ENCODE measurements around the gene C14orf93.

C14orf93 gene

GRCh38 chr14:23033251-23033727 is 23.3 kb upstream of the C14orf93 start:
- Histone ChIP-seq H3K36me3 (ENCODE audit: control insufficient read depth, insufficient read depth, low read length) (peaks cover 12% of the 10 kb centered on the region; the same call in 1 of the 2 replicates), H3K27me3 (ENCODE audit: control insufficient read depth, insufficient read depth, low read length) (no peaks in the 10 kb centered on the region), H3K27ac (ENCODE audit: low read length) (no peak overlapping the region), H3K4me3 (ENCODE audit: low read length) (no peak overlapping the region), H3K4me1 (ENCODE audit: control insufficient read depth, insufficient read depth, low read length) (no peaks in the 10 kb centered on the region; the same call in 1 of the 2 replicates), H3K9me3 (ENCODE audit: control insufficient read depth, insufficient read depth, low read length) (no peaks in the 10 kb centered on the region)
- no peak for DNase-seq (ENCODE audit: low read depth, low spot score)
- WGBS (ENCODE audit: insufficient coverage, insufficient read length) = no CpG with 5 or more reads among the region's 10 CpGs

GRCh38 chr14:23030936-23031335 is 21.0 kb upstream of the C14orf93 start:
- Histone ChIP-seq H3K36me3 (ENCODE audit: control insufficient read depth, insufficient read depth, low read length) (peaks cover 15% of the 10 kb centered on the region), H3K4me3 (ENCODE audit: low read length) (no peak overlapping the region), H3K27me3 (ENCODE audit: control insufficient read depth, insufficient read depth, low read length) (no peaks in the 10 kb centered on the region), H3K9me3 (ENCODE audit: control insufficient read depth, insufficient read depth, low read length) (no peaks in the 10 kb centered on the region), H3K4me1 (ENCODE audit: control insufficient read depth, insufficient read depth, low read length) (no peaks in the 10 kb centered on the region; the same call in 1 of the 2 replicates), H3K27ac (ENCODE audit: low read length) (no peak overlapping the region)
- DNase-seq (ENCODE audit: low read depth, low spot score) = no peak
- no CpG with 5 or more reads among the region's 4 CpGs for WGBS (ENCODE audit: insufficient coverage, insufficient read length)

- Histone ChIP-seq H3K27ac (ENCODE audit: low read length) (no peak overlapping the region), H3K4me3 (ENCODE audit: low read length) (no peak overlapping the region), H3K9me3 (ENCODE audit: control insufficient read depth, insufficient read depth, low read length) (no peaks in the 10 kb centered on the region), H3K27me3 (ENCODE audit: control insufficient read depth, insufficient read depth, low read length) (no peaks in the 10 kb centered on the region), H3K4me1 (ENCODE audit: control insufficient read depth, insufficient read depth, low read length) (no peaks in the 10 kb centered on the region), H3K36me3 (ENCODE audit: control insufficient read depth, insufficient read depth, low read length) (peaks cover 21% of the 10 kb centered on the region)
- DNase-seq (ENCODE audit: low read depth, low spot score) = no peak
- WGBS (ENCODE audit: insufficient coverage, insufficient read length) = no CpG with 5 or more reads among the region's 2 CpGs
These were observed 18.9 kb upstream of the C14orf93 start for GRCh38 chr14:23028799-23029198.

DNA sequence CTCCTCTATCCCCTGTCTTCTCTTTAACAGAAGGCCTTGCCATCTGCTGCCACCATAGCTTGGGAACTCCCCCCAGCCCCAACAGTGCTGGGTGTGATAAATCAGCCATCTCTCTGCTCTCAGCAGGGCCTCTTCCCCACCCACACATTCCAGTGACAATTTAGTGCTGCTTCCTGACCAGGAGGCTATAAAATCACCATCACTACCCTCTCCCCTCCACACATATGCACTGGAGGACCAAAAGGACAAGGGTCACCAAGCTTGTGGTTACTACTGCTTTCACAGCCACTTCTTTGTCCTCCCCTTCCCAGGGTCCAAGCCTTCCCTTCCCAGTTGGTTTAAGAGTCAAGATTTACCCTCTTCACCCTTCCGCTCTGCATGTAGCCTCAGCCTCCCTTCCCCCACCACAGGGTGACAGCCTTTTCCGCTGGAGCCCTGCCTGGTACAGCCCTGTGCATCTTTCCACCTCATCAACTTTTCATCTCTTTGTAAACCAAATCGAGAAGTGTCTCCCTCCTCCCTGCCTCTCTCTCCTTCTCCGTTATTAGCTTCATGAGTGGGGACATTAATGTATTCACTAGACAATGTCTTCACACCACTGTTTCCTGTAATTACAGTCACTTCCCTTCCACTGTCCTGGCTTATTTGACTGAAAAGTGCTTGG is 15.3 kb upstream of the C14orf93 start:
- Histone ChIP-seq H3K36me3 (ENCODE audit: control insufficient read depth, insufficient read depth, low read length) (peaks cover 17% of the 10 kb centered on the region), H3K27ac (ENCODE audit: low read length) (no peak overlapping the region), H3K4me3 (ENCODE audit: low read length) (no peak overlapping the region), H3K4me1 (ENCODE audit: control insufficient read depth, insufficient read depth, low read length) (no peaks in the 10 kb centered on the region), H3K27me3 (ENCODE audit: control insufficient read depth, insufficient read depth, low read length) (no peaks in the 10 kb centered on the region), H3K9me3 (ENCODE audit: control insufficient read depth, insufficient read depth, low read length) (no peaks in the 10 kb centered on the region)
- no CpG with 5 or more reads among the region's 4 CpGs for WGBS (ENCODE audit: insufficient coverage, insufficient read length)
- DNase-seq (ENCODE audit: low read depth, low spot score) = no peak

- 100% methylated on average over 2 of the region's 7 CpGs for WGBS (ENCODE audit: insufficient coverage, insufficient read length)
- H3K9me3 ChIP-seq (ENCODE audit: control insufficient read depth, insufficient read depth, low read length) = no peaks in the 10 kb centered on the region
- no peaks in the 10 kb centered on the region for H3K4me1 ChIP-seq (ENCODE audit: control insufficient read depth, insufficient read depth, low read length)
- no peaks in the 10 kb centered on the region for H3K27me3 ChIP-seq (ENCODE audit: control insufficient read depth, insufficient read depth, low read length)
- no peak overlapping the region for H3K4me3 ChIP-seq (ENCODE audit: low read length)
- peaks cover 17% of the 10 kb centered on the region for H3K36me3 ChIP-seq (ENCODE audit: control insufficient read depth, insufficient read depth, low read length)
- DNase-seq (ENCODE audit: low read depth, low spot score) = no peak
- no peak overlapping the region for H3K27ac ChIP-seq (ENCODE audit: low read length)
These were observed 14.7 kb upstream of the C14orf93 start for GRCh38 chr14:23024612-23025075.

- Histone ChIP-seq H3K4me1 (ENCODE audit: control insufficient read depth, insufficient read depth, low read length) (no peaks in the 10 kb centered on the region), H3K9me3 (ENCODE audit: control insufficient read depth, insufficient read depth, low read length) (no peaks in the 10 kb centered on the region), H3K27ac (ENCODE audit: low read length) (no peak overlapping the region), H3K4me3 (ENCODE audit: low read length) (no peak overlapping the region), H3K27me3 (ENCODE audit: control insufficient read depth, insufficient read depth, low read length) (no peaks in the 10 kb centered on the region), H3K36me3 (ENCODE audit: control insufficient read depth, insufficient read depth, low read length) (peaks cover 13% of the 10 kb centered on the region)
- no peak for DNase-seq (ENCODE audit: low read depth, low spot score)
- no CpG with 5 or more reads among the region's 2 CpGs for WGBS (ENCODE audit: insufficient coverage, insufficient read length)
These were observed 13.8 kb upstream of the C14orf93 start for GRCh38 chr14:23023795-23024152.

- Histone ChIP-seq H3K9me3 (ENCODE audit: control insufficient read depth, insufficient read depth, low read length) (no peaks in the 10 kb centered on the region), H3K36me3 (ENCODE audit: control insufficient read depth, insufficient read depth, low read length) (peaks cover 11% of the 10 kb centered on the region), H3K4me1 (ENCODE audit: control insufficient read depth, insufficient read depth, low read length) (no peaks in the 10 kb centered on the region), H3K27ac (ENCODE audit: low read length) (no peak overlapping the region), H3K4me3 (ENCODE audit: low read length) (no peak overlapping the region), H3K27me3 (ENCODE audit: control insufficient read depth, insufficient read depth, low read length) (no peaks in the 10 kb centered on the region)
- no CpG with 5 or more reads among the region's 8 CpGs for WGBS (ENCODE audit: insufficient coverage, insufficient read length)
- DNase-seq (ENCODE audit: low read depth, low spot score) = no peak
These were observed 13.3 kb upstream of the C14orf93 start for GRCh38 chr14:23023022-23023794.

GRCh38 chr14:23021889-23022442 is 12.0 kb upstream of the C14orf93 start:
- no CpG with 5 or more reads among the region's 7 CpGs for WGBS (ENCODE audit: insufficient coverage, insufficient read length)
- Histone ChIP-seq H3K36me3 (ENCODE audit: control insufficient read depth, insufficient read depth, low read length) (peaks cover 11% of the 10 kb centered on the region), H3K4me3 (ENCODE audit: low read length) (no peak overlapping the region), H3K9me3 (ENCODE audit: control insufficient read depth, insufficient read depth, low read length) (no peaks in the 10 kb centered on the region), H3K4me1 (ENCODE audit: control insufficient read depth, insufficient read depth, low read length) (no peaks in the 10 kb centered on the region), H3K27me3 (ENCODE audit: control insufficient read depth, insufficient read depth, low read length) (no peaks in the 10 kb centered on the region), H3K27ac (ENCODE audit: low read length) (no peak overlapping the region)
- no peak for DNase-seq (ENCODE audit: low read depth, low spot score)

- Histone ChIP-seq H3K4me1 (ENCODE audit: control insufficient read depth, insufficient read depth, low read length) (no peaks in the 10 kb centered on the region), H3K27me3 (ENCODE audit: control insufficient read depth, insufficient read depth, low read length) (no peaks in the 10 kb centered on the region), H3K9me3 (ENCODE audit: control insufficient read depth, insufficient read depth, low read length) (no peaks in the 10 kb centered on the region), H3K36me3 (ENCODE audit: control insufficient read depth, insufficient read depth, low read length) (peaks cover 11% of the 10 kb centered on the region), H3K4me3 (ENCODE audit: low read length) (no peak overlapping the region), H3K27ac (ENCODE audit: low read length) (no peak overlapping the region)
- WGBS (ENCODE audit: insufficient coverage, insufficient read length) = no CpG with 5 or more reads among the region's 9 CpGs
- no peak for DNase-seq (ENCODE audit: low read depth, low spot score)
These were observed 11.5 kb upstream of the C14orf93 start for GRCh38 chr14:23021434-23021833.

DNA sequence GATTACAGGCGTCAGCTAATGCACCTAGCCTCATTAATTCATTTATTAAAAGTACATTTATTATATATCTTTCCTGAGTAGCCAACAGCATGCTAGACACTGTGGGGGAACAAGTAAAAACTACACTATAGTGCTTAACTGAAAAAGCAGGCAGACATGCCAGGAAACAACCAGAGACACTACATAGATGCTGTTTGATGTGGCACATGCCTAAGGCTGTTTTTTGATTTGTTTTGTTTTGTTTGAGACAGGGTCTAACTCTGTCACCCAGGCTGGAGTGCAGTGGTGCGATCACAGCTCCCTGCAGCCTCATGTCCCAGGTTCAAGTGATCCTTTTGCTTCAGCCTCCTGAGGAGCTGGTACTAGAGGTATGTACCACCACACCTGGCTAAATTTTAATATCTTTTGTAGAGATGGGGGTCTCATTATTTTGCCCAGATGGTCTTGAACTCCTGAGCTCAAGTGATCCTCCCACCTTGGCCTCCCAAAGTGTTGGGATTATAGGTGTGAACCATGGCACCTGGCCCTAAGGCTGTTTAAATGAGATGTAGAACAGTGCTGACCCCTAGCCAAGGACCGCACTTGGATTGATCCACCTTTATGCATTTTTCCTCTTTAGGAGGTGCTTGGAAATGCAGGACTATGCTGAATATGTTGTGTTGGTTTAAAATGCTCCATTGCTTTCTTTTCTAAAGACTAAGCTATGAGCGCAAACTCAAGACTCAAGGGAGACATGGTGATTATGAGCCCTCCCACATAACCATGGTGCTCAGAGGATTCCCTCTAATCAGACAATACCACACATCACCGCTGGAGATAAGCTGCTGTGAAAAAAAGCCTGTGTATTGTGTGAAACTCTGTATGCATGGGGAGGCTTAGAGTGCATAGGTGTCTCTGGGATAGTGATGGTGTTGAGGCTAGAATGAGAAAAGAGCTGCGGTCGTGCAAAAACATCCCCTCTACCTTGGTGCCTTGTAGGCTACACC is 10.5 kb upstream of the C14orf93 start:
- WGBS (ENCODE audit: insufficient coverage, insufficient read length) = no CpG with 5 or more reads among the region's 7 CpGs
- Histone ChIP-seq H3K4me1 (ENCODE audit: control insufficient read depth, insufficient read depth, low read length) (no peaks in the 10 kb centered on the region), H3K27me3 (ENCODE audit: control insufficient read depth, insufficient read depth, low read length) (no peaks in the 10 kb centered on the region), H3K36me3 (ENCODE audit: control insufficient read depth, insufficient read depth, low read length) (peaks cover 7% of the 10 kb centered on the region; the same call in 1 of the 2 replicates), H3K27ac (ENCODE audit: low read length) (no peak overlapping the region), H3K4me3 (ENCODE audit: low read length) (no peak overlapping the region), H3K9me3 (ENCODE audit: control insufficient read depth, insufficient read depth, low read length) (no peaks in the 10 kb centered on the region)
- DNase-seq (ENCODE audit: low read depth, low spot score) = no peak
